ENCODE results near the gene EPS8L1. TPM values are rescaled to one million over a fixed set of nuclear protein-coding genes. Genes with fewer than 3 reads are reported as not detected.

EPS8L1 gene
- total RNA-seq, 1 donor from 2014 or later = 30.5 TPM

- no peaks in the 10 kb centered on the region for H3K36me3 ChIP-seq (ENCODE audit: control insufficient read depth, insufficient read depth, low read length)
- no peak for DNase-seq (ENCODE audit: low read depth)
- H3K27me3 ChIP-seq (ENCODE audit: control insufficient read depth, insufficient read depth, low read length) = no peaks in the 10 kb centered on the region
- peak overlapping the region; percentile 91 for H3K4me3 ChIP-seq (ENCODE audit: low read depth, low read length)
- no peak for TF ChIP-seq CTCF (IDR thresholded peaks at IDR 0.05; ENCODE audit: insufficient read depth, low read length, poor library complexity, severe bottlenecking)
These were observed 40.7 kb downstream of the EPS8L1 start for GRCh38 chr19:55116232-55116858.

GRCh38 chr19:55116859-55117662 is 41.4 kb downstream of the EPS8L1 start, which contains the start of gene PPP1R12C:
Gene PPP1R12C (minus strand): TSS chr19:55117637. CDS start chr19:55117543, 94 bp downstream.
- TF ChIP-seq CTCF (IDR thresholded peaks at IDR 0.05; ENCODE audit: insufficient read depth, low read length, poor library complexity, severe bottlenecking) = no peak
- no peaks in the 10 kb centered on the region for H3K36me3 ChIP-seq (ENCODE audit: control insufficient read depth, insufficient read depth, low read length)
- H3K27me3 ChIP-seq (ENCODE audit: control insufficient read depth, insufficient read depth, low read length) = no peaks in the 10 kb centered on the region

GRCh38 chr19:55117663-55118391 is 42.2 kb downstream of the EPS8L1 start:
- no peak for TF ChIP-seq CTCF (IDR thresholded peaks at IDR 0.05; ENCODE audit: insufficient read depth, low read length, poor library complexity, severe bottlenecking)
- Histone ChIP-seq H3K27me3 (ENCODE audit: control insufficient read depth, insufficient read depth, low read length) (no peaks in the 10 kb centered on the region), H3K36me3 (ENCODE audit: control insufficient read depth, insufficient read depth, low read length) (no peaks in the 10 kb centered on the region), H3K4me3 (ENCODE audit: low read depth, low read length) (peak overlapping the region; percentile 91)
- DNase-seq (ENCODE audit: low read depth) = peak; percentile 96

More at GRCh38 chr19:55116859-55117662, 41.4 kb downstream of the EPS8L1 start, which contains the start of gene PPP1R12C:
- no peak for DNase-seq (ENCODE audit: low read depth)
- peak within 1 kb of the TSS; percentile 91 for H3K4me3 ChIP-seq (ENCODE audit: low read depth, low read length)

- H3K27me3 ChIP-seq (ENCODE audit: control insufficient read depth, insufficient read depth, low read length) = peaks cover 2% of the 10 kb centered on the region
- no peak for TF ChIP-seq CTCF (IDR thresholded peaks at IDR 0.05; ENCODE audit: insufficient read depth, low read length, poor library complexity, severe bottlenecking)
- no peak for DNase-seq (ENCODE audit: low read depth)
- H3K4me3 ChIP-seq (ENCODE audit: low read depth, low read length) = peak overlapping the region; percentile 57
- no peaks in the 10 kb centered on the region for H3K36me3 ChIP-seq (ENCODE audit: control insufficient read depth, insufficient read depth, low read length)
These were observed 42.8 kb downstream of the EPS8L1 start for GRCh38 chr19:55118401-55118991.

GRCh38 chr19:55119053-55119452 is 43.4 kb downstream of the EPS8L1 start:
- Histone ChIP-seq H3K4me3 (ENCODE audit: low read depth, low read length) (no peak overlapping the region), H3K27me3 (ENCODE audit: control insufficient read depth, insufficient read depth, low read length) (peaks cover 2% of the 10 kb centered on the region), H3K36me3 (ENCODE audit: control insufficient read depth, insufficient read depth, low read length) (no peaks in the 10 kb centered on the region)
- TF ChIP-seq CTCF (IDR thresholded peaks at IDR 0.05; ENCODE audit: insufficient read depth, low read length, poor library complexity, severe bottlenecking) = no peak
- DNase-seq (ENCODE audit: low read depth) = no peak

All from kidney epithelial cell (primary cell).